ENCODE measurements around the gene MAPK7.
A peak's percentile ranks its signal among the peaks of the same experiment; 100 is the strongest.

MAPK7 gene

GRCh38 chr17:19375732-19376131 is 2.6 kb upstream of the MAPK7 start:
- DNase-seq: no peak
- intact Hi-C loops (cut with DNase I): no loop called here

GRCh38 chr17:19376811-19377210 is 1.5 kb upstream of the MAPK7 start:
- DNase-seq: no peak

DNA sequence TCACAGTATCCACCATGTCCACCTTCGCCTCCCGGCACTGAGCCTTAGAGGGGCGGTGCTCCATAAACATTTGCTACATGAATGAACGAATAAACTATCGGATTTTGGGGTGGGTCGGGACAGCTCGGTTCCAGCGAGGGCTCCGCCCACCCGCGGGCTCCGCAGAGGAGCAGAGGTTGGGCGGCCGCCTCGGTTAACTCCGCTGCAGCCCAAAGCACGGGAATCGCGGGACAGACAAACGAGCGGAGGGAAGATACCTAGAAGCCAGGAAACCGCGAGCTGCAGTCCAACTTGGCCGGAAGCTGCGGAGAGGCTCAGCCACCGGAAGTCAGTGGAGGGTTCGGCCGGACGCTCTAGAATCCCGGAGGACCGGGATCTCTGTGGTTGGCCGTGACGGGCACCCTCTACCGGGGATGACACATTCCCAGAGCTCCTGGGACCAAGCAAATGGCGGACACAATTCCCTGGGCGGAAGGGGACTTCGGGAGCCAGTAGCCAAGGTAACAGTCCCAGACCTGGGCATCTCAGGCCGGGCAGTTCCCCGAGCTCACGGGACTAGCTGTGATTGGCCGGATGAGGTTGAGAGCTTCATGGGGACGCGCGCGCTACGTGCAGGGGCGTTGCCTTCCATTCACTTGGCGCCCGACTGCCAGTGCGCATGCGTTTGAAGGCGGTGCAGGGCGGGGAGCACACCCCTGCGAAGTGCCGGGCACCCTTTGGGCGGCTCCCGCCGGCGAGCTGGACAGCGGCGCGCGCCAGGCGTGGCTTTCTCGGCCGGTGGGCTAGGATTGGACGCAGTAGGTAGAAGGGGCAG is 489 bp upstream of the MAPK7 start:
- DNase-seq: peak; percentile 97 to 100 (median 99)
- intact Hi-C loops (cut with DNase I): no loop called here

More at GRCh38 chr17:19376811-19377210, 1.5 kb upstream of the MAPK7 start:
- intact Hi-C loops (cut with DNase I): no loop called here

GRCh38 chr17:19379361-19380065 is 1.2 kb downstream of the MAPK7 start:
- intact Hi-C loops (cut with DNase I): no loop called here
- no peak for DNase-seq

GRCh38 chr17:19380481-19381301 is 2.4 kb downstream of the MAPK7 start:
- peak in 2 of 10 donors; percentile 73 to 78 for DNase-seq
- intact Hi-C loops (cut with DNase I): no loop called here

DNA sequence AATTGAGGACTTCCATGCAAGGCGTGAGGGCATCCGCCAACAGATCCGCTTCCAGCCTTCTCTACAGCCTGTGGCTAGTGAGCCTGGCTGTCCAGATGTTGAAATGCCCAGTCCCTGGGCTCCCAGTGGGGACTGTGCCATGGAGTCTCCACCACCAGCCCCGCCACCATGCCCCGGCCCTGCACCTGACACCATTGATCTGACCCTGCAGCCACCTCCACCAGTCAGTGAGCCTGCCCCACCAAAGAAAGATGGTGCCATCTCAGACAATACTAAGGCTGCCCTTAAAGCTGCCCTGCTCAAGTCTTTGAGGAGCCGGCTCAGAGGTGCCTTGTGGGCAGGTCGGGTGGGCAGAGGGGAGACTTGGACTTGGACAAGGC is 3.1 kb downstream of the MAPK7 start:
- intact Hi-C loops (cut with DNase I): no loop called here
- peak in 1 of 10 donors; percentile 73 for DNase-seq

- intact Hi-C loops (cut with DNase I): no loop called here
- DNase-seq: peak in 3 of 10 donors; percentile 61 to 83 (median 72)
These were observed 3.6 kb downstream of the MAPK7 start for GRCh38 chr17:19381741-19382444.

- intact Hi-C loops (cut with DNase I): no loop called here
- peak in 3 of 10 donors; percentile 28 to 59 (median 38) for DNase-seq
These were observed 4.5 kb downstream of the MAPK7 start for GRCh38 chr17:19382531-19383444.

GRCh38 chr17:19383681-19384470 is 5.6 kb downstream of the MAPK7 start:
- intact Hi-C loops (cut with DNase I): no loop called here

GRCh38 chr17:19384723-19385391 is 6.6 kb downstream of the MAPK7 start:
- intact Hi-C loops (cut with DNase I): no loop called here
- peak; percentile 69 to 98 (median 84) for DNase-seq

More at GRCh38 chr17:19383681-19384470, 5.6 kb downstream of the MAPK7 start:
- peak in 1 of 10 donors; percentile 67 for DNase-seq

GRCh38 chr17:19385521-19385983 is 7.3 kb downstream of the MAPK7 start:
- intact Hi-C loops (cut with DNase I): no loop called here
- peak in 1 of 10 donors; percentile 49 for DNase-seq

DNA sequence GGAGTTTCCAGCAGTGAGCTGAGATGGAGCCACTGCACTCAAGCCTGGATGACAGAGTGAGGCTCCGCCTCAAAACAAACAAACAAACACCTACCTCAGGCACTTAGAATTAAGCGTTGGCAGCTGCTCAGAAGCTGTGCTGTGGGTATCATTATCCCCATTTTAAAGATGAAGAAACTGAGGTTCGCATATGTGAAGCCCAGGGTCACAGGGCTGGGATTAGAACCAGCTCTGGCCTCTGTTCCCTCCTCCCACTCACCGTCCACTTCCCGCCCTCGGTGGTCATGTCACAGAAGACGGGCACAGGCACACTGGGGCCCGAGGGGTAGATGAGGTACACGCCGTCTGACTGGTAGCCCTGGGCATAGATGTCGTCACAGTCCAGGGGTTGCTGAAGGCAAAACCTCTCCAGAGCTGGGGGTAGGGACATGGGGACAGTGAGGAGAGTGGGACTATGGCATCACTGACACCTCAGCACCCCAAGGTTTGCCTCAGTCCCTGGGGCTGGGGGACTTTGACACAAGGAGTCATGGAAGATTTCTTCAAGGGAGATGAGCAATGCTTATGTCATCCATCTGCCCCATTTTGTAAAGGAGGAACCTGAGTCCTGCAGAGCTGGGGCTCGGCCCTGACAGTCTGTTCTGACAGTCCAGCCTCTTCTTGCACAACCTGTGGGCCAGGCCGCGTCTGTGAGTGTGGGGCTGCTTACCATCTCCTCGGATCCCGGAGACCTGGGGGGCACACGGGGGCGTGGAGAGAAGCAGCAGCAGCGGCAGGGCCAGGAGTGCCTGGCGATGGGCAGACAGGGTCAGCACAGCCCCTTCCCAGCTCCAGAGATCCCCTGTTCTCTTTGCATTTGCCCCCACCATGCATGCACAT is 8.0 kb downstream of the MAPK7 start:
- intact Hi-C loops (cut with DNase I): no loop called here
- peak in 4 of 10 donors; percentile 31 to 88 (median 62) for DNase-seq

GRCh38 chr17:19386974-19387920 is 8.9 kb downstream of the MAPK7 start, which contains the start of gene MFAP4:
TSS of gene MFAP4 (minus strand) at chr17:19387190. CDS start at chr17:19387155, 35 bp downstream.
- DNase-seq: peak in 2 of 10 donors; percentile 70 to 85
- intact Hi-C loops (cut with DNase I): no loop called here

DNA sequence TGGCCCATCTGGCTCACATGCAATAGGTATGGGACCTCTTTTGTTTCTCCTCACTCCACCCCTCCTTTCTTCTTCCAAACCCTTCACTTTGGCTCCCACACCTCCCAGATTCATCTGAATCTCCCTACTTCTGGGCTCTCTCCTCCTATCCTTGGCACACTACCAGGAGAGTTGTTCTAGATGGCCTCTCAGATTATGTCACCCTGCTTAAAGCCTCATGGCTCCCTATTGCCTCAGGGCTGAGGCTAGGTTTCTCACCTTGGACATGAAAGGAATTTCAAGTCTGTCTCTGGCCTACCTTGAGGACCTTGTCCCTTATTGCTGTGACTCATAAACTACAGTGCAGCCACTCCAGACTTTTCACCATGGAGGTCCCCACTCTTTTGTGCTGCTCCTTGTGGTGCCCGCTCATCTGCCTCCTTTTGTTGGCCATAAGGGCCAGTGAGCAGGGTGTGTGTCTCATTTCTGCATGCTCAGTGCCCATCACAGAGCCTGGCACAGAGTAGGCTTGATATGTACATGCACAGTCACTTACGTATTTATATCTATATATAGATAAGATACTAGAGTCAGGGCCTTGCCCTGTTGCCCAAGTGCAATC is 9.7 kb downstream of the MAPK7 start:
- no peak for DNase-seq
- intact Hi-C loops (cut with DNase I): no loop called here
